HG03571 (cell line): ENCODE results near the gene SLC38A5.

Experiments used
- ATAC-seq: cut with Tn5 transposase; IDR thresholded peaks from one replicate; pipeline ENCODE4 v1.9.1; 2021; ENCODE audit not compliant: unreplicated experiment

The SLC38A5 gene

DNA sequence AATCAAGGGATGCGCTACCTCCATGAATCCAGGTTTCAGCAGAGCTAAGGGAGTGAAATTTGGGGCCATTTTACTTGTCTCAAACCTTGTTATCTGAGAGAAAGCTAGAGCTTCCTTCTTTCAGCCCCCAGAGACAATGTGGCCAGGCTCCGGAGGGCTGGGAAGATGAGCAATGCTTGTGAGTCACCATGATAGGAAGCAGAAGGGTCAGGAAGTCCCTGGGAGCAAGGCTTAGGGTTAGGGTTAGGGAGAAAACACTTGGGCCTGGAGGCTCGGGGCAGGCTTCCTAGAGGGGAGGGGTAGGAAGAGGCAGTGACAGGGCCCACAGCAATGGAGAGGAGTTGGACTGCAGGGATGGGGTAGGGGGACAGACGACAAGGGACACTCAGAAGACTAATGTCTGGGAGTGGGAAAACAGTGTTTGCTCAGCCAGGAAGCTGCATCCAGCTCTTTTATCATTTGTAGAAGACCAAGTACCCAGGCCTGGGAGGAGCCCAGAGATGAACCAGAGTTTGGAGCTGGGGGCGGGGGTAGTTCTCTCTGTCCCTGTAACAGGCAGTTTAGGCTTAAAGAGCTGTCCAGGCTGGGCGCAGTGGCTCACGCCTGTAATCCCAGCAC, 22.3 kb upstream of the SLC38A5 start:
- no peak for ATAC-seq

DNA sequence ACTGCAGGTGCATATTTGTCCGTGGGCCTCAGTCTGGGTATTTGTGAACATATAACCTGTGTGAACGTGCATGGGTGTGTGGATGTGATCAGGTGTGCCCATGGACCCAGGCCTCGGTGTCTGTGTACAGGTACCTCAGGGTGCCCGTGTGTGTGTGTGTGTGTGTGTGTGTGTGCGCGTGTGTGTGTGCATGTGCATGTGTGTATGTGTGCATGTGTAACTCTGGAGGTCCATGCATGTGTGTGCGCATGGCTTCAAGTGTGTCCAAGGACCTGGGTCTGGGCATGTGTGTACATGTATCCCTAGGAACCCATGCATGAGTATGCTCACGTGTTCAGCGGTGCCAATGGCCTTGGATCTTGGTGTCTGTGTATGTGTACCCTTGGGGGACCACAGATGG, 21.7 kb upstream of the SLC38A5 start:
- no peak for ATAC-seq

DNA sequence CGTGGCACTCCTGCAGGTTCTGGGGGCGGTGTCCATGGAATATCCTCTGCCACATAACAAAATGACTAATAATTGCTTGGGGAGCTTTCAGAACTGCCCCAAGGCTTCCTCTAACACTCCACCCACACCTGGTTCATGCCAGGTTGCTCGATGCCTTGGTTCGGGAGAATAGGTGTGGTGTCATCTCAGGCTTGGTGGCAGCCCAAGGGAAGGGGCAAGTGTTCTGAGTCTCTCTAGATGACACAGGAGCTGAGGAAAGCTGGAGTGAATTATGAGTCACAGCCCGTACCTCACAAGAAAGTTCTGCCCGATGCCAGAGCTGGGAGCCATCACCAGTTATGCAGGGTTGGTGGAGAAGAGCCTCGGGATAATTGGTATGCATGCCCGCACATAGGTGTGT, 20.6 kb upstream of the SLC38A5 start:
- ATAC-seq: no peak

DNA sequence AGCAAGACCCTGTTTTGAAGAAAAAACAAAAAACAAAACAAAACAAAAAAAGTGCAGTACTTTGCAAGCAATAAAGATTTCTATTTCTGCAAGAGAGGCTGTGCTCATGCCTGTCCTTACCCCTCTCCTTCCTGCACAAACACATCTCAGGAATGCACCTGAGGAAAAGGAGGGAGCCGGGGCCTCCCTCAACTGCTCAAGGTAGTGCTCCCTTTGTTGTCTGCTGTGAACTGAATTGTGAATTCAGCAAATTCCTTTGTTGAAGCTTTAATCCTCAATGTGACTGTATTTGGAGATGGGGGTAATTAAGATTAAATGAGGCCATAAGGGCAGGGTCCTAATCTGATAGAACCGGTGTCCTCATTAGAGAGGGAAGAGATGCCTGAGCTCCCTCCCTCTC, 19.8 kb upstream of the SLC38A5 start:
- no peak for ATAC-seq

DNA sequence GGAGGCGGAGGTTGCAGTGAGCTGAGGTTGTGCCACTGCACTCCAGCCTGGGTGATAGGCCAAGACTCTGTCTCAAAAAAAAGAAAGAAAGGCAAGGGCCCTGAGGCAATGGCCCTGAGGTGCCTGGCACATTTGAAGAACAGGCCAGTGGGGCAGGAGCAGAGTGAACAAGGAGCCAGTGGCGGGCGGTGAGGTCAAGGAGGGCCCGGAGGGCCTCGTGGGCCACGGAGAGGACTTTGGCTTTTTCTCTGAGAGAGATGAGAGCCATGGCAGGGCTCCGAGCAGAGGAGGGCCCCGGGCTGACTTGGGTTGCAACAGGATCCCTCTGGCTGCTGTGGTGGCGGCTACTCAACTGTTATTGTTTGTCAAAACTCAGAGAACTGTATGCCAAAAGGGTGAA, 19.2 kb upstream of the SLC38A5 start:
- ATAC-seq: no peak

DNA sequence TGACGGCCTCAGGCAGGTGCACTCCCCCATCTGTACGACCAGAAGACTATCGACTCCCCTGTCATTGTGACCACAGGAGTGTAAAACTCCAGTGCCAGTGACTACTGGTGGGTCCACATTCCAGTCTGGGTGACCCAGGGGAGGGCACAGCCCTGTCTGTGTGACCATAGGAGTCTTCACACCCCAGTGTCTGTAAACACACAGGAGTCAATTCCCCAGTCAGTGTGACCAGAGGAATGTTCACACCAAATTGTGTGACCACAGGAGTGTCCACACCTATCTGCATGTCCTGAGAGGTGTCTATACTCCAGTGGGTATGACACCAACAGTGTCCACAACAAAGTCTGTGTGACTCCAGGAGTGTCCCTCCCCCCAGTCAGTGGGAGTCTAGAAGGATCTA, 18.0 kb upstream of the SLC38A5 start:
- no peak for ATAC-seq

DNA sequence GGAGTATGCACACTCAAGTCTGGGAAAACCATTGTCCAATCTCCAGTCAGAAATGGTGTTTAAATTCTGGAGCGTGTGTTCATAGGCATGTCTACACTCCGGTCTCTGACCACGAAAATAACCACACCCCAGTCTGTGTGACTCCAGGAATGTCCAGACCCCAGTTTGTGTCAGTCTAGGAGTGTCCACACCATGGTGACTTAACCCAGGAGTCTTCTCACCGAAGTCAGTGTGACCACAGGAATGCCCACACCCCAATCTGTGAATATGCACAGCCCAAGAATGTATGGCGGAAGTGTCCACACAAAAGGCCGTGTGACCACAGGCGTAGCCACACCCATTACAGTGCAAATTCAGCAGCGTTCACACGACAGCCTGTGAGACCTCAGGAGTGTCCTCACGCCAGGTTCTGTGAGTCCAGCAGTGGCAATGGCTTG, 17.3 kb upstream of the SLC38A5 start:
- no peak for ATAC-seq

DNA sequence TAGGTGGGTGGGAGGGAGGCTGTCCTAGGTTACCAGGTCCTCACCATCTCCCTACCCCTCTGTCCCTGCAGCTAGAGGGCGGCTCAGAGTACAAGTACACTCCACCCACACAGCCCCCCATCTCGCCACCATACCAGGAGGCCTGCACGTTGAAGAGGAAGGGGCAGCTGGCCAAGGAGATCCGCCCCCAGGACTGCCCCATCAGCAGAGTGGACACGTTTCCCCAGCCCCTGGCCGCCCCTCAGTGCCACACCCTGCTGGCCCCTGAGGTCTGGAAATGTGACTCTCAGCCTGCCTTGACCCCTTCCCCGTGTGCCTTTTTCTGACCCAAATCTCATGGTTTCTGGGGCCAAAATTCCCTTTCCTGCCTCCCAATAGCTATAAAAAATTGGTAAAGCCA, 12.5 kb upstream of the SLC38A5 start:
- no peak for ATAC-seq

DNA sequence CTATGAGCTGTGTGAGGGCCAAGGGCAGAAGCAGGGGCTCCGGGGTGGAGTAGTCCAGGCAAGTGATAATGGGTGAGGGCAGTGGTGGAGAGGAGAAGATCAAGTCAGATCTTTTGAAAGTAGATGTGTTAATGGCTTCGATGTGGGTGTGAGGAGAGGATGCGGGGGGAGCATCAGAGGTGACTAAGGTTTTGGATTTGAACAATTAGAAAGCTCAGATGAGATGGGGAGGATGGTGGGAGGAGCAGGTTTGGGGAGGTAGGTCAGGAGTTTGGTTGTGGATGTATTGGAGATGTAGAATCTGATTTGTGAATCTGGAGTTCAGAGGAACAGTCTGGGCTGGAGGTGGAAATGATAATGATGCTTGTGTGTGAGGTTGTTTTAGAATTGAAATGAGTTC, 10.5 kb upstream of the SLC38A5 start:
- no peak for ATAC-seq

DNA sequence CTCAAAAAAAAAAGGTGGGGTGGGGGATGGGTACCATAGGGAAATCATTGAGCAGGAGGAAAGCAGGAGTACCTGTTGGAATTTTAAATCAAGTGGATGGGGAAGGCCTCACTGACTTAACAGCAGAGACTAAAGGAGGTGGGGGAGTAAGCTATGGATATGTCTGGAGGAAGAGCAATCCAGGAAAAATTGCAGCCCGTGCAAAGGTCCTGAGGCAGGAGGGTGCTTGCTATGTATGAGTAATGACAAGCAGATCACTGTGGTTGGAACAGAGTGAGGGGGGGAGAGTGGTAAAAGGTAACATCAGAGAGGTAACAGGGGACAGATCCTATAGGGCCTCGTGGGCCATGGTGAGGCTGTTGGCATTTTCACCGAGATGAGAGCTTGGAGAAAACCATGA, 10.1 kb upstream of the SLC38A5 start:
- ATAC-seq: no peak

DNA sequence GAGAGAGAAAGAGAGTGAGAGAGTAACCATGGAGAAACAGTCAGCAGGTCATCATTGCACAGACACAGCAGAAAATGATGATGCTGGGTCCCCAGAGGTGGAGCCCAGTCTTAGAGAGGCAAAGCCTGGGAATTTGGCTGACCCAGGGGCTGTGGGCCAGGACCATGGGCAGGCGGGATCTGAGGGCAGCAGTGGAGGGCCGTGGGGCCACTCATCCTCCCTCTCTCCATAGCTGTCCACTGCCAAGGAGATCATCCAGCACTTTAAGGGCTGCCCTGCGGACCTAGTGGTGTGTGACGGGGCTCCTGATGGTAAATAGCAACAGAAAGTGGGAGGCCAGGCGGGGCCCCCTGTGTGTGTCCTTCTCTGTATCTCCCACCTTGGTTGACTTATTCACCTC, 8.7 kb upstream of the SLC38A5 start:
- no peak for ATAC-seq

DNA sequence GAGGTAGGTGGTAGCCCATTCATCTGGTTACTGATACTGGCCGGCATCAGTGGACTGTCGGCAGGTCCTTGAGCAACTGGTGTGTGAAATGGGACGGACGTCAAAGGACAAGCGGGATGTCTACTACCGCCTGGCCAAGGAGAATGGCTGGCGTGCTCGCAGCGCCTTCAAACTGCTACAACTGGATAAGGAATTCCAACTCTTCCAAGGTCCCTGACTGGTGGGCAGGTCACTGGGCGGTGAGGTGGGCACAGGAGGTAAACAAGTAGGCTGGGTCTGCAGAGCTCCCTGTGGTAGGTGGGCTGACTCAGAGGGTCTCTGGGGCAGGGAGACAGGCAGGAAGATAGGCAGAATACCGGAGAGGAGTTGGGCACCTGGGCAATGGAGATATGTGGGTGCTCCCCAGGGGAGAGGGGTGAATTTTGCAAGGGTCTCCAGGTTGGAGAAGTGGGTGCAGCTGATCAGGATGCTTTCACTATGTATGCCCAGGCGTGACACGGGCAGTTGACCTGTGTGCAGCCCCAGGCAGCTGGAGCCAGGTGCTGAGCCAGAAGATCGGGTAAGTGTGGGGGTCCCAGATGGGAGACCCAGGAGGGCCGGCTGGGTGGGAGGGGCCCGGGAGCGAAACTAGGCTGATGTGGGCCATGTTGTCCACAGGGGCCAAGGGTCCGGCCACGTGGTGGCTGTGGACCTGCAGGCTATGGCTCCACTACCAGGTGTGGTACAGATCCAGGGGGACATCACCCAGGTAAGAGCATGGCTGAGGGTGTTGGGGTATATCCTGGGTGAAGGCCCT, 8.1 kb upstream of the SLC38A5 start:
- no peak for ATAC-seq

DNA sequence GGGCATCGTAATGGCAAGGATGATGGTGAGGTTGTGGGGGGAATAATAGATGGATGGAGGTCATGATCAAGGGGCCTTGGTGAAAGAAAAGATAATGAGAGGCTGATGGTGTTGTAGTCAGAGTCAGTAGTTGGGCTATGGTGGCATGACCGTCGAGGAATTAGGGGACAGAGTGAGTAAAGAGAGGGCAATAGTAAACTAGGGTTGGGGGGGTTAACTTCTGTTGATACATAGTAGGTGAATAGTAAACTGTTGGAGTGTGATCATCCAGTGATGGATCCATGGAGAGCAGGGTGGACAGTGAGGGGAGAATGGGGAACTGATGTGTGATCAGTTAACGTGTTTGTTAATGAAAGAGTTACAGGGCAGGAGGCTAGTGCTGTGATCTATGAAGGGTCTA, 6.9 kb upstream of the SLC38A5 start:
- no peak for ATAC-seq

DNA sequence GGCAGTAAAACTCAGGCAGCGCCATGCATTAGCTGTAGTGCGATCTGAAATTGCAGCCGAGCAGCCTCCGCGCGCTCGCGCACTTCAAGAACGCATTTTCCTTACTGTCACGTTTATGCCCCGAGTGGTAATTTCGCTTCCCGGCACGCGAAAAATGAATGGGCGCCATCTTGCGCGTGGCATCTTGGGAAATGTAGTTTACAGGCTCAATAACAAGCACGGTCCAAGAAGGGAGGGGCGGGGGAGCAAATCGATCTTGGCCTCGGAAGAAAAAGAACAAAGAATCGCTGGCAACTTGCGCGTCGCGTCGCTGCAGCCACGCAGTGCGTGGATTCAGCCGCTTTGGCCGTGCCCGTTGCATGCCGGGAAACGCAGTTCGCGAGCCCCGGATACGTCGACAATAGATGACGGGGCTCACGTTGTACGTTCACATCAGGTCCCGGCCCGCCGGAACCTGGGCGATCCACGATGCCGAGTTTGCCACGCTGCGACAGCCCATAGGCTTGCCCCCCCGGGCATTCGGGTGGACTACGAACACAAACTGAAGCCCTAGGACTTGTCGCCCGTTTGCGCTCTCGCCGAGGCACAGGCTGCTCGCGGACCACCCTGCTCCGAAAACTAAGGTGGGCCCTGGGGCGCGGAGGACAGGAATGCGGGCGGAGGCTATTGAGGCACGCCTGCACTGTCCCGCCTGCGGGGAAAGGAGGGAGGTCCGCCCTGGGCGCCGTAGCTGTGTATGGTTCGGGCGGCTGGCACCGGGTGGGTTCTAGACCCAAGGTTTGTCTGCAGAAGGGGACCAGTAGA, 5.9 kb upstream of the SLC38A5 start, which contains the start of gene FTSJ1:
FTSJ1 (plus strand) TSS at position 426 of the 804 bp plus-strand sequence. CDS start 1,849 bp downstream, outside the sequence.
- ATAC-seq: peak; percentile 78

DNA sequence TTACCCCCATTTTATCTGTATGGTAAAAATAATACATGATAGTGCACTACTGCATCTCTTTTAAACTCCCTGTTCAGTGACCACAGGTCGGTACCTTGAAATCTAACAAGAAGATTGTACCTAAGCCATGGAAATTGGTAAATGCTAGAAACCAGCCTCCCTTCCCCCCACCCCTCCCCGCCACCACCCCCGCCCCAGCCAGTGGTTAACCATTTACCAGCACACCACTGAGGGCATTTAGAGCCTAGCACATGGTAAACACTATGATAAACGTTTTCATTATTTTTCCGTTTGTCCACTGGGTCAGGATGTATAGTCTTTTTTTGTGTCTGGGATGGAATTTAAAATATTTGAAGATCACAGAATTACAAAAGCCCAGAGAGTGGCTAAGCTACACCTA, 5.2 kb upstream of the SLC38A5 start:
- no peak for ATAC-seq

DNA sequence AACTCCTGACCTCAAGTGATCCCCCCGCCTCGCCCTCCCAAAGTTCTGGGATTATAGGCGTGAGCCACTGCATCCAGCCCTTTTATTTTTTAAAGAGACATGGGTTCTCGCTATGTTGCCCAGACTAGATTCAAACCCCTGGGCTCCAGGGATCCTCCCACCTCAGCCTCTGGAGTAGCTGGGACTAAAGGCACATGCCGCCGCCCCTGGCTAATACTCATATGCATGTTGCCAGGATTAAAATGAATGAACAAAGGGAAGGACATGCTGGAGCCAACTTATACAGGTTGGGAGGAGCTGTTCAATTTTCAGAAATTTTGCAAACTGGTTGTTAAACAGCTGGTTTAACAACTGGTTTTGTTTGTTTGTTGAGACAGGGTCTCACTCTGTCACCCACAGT, 4.5 kb upstream of the SLC38A5 start:
- no peak for ATAC-seq

DNA sequence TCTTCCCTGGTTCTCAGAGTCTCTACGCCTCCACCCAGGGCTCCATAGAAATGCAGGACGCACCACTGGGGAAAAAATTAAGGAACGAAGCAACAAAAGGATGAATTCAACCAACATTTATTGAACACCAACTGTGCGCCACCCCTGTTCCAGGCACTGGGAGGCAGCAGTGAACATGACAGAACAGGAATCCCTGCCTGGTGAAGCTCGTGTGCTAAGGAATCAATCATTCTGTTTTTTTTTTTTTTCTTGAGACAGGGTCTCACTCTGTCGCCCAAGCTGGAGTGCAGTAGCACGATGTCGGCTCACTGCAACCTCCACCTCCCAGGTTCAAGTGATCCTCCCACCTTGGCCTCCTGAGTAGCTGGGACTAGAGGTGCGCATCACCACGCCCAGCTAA, 4.1 kb upstream of the SLC38A5 start:
- no peak for ATAC-seq

DNA sequence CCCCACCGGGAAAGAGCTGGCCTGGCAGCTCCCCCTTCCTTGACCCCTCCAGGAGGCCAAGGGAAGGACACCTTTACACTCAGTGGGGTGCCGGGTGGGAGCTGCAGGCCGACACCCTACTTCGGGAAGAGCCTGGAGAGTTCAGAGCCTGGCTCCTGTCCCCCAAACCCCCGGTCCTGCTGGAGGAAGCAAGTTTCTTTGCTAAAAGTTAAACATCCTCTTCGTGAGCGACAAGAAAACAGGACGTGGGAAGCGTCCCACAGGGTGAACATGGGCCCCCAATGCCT, 3.6 kb upstream of the SLC38A5 start:
- ATAC-seq: no peak

DNA sequence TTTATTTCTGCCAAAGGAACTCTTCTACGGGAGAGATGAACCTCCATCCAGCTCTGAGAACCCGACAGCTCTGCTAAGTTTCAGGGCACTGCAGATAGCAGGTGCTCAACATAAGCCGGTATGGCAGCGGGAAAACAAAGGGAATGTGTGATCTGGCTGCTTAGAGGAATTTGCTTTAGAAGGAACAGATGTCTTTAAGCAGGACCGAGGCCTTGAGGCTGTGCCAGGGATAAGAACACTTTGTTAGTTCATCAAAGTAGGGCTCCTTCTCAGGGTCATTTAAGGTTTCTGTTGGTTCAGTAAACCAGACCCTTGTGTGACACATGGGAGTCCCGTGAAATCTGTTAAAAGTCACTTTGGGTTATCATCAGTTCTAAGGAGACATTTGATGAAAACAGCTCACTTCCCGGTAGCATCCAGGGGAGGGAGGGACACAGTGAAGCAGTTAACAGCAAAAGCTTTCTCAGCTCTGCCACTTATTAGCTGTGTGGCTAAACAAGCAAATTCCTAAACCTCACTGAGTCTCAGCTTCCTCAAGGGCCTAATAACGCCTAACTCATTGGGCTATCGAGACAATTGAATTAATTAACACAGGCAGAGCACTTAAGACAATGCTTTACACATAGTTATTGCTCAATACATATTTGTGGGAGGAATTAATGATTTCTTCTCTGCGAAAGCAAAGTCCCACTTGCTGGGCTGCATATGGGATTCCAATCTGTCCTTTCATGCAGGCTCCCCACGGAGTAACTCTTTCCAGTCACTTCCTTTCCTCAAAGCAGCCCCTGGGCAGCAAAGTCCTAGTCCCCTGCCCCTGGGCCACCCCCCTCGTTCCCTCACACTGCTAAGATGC, 3.0 kb upstream of the SLC38A5 start:
- no peak for ATAC-seq

DNA sequence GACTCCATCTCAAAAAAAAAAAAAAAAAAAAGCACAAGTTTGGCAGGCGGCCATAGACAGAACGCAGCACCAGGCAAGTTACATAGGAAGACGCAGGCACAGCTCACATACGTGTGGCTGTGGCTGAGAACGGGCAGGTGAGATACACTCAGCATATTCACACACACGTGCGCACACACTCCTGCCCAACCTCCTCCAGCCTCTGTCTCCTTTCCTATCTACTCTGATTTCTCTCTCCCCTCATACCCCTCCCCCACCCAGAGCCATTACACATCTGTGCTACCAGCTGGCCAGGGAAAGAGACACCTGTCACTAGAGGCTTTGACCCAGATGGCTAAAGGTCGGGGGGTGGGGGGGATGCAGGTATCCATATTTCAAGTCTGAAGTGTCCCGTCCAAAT, 2.2 kb upstream of the SLC38A5 start:
- no peak for ATAC-seq

DNA sequence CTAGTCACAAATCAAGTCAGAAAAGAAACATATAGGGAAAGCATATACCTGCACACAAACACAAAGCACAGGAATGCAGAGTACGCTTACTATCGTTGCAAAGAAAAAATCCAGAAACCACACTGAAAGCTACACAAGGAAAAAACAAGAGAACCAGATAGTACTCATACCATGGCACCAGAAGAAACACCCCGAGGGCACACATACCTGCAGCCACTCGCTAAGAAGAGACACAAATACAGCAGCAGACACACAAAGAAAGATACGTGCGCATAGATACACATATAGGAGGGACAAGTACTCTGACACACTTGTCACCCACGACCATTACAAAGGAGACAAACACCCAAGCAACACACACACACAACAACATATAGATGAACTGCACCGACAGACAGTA, 1.4 kb upstream of the SLC38A5 start:
- no peak for ATAC-seq
